ENCODE measurements around the gene OASL.

GRCh38 chr12:121015825-121016766 lies 22.9 kb downstream of the OASL start, which contains the start of gene C12orf43:
- peak; percentile 37 for TF ChIP-seq CTCF (IDR thresholded peaks at IDR 0.05; ENCODE audit: poor library complexity, severe bottlenecking)
- no peak for TF ChIP-seq EZH2 (IDR thresholded peaks at IDR 0.05; ENCODE audit: borderline replicate concordance, insufficient read depth, low read length, poor library complexity, severe bottlenecking)
- peak; percentile 87 for TF ChIP-seq POLR2AphosphoS5 (IDR thresholded peaks at IDR 0.05)
- peak; percentile 64 for TF ChIP-seq SMC3 (conservative IDR thresholded peaks at IDR 0.05; ENCODE audit: poor library complexity)
- peak; percentile 54 for TF ChIP-seq TAF1 (IDR thresholded peaks at IDR 0.05; ENCODE audit: low read depth)
- peak; percentile 42 for TF ChIP-seq REST (IDR thresholded peaks at IDR 0.05; ENCODE audit: borderline replicate concordance)
- no peak for TF ChIP-seq EP300 (conservative IDR thresholded peaks at IDR 0.05; ENCODE audit: poor library complexity, severe bottlenecking)
- TF ChIP-seq RAD21 (conservative IDR thresholded peaks at IDR 0.05), result peak; percentile 52
